Adipose tissue (tissue), 3 donors: ENCODE results near the gene PSMB3. TPM values are rescaled to one million over a fixed set of nuclear protein-coding genes. Genes with fewer than 3 reads are reported as not detected.

Experiments
- polyA plus RNA-seq, 3 donors: library from polyadenylated mRNA; stranded (reverse); fragments of 200-250 nt; gene quantifications; one replicate each; pipeline ENCODE4 v1.2.3, GENCODE V29; 2013
- donor health status: healthy with polysubstance abuse.
- donor health status: Bipolar disorder and iron deficiency.
- donor health status: healthy.

PSMB3 gene
- polyA plus RNA-seq, 3 donors = 76.8 to 190 (median 184) TPM

Other genes with a start within 250 kb of the PSMB3 start
- 1 to 10 TPM; 1.3 to 8.9 (median 3.5) TPM for gene SRCIN1, start 146.8 kb upstream of the PSMB3 start, polyA plus RNA-seq
- 1 to 10 TPM; 1.7 to 2.7 (median 2.2) TPM for gene EPOP, start 77.8 kb upstream of the PSMB3 start, polyA plus RNA-seq
- gene MLLT6, start 47.5 kb upstream of the PSMB3 start, polyA plus RNA-seq = 10 to 100 TPM; 38.6 to 96.0 (median 42.9) TPM
- gene CISD3, start 22.4 kb upstream of the PSMB3 start, polyA plus RNA-seq = 10 to 100 TPM; 44.3 to 57.4 (median 51.1) TPM
- gene PCGF2, start 4.4 kb upstream of the PSMB3 start, polyA plus RNA-seq = 10 to 100 TPM; 10.9 to 61.1 (median 15.8) TPM
- gene PIP4K2B, start 46.8 kb downstream of the PSMB3 start, polyA plus RNA-seq = 10 to 100 TPM; 10.0 to 27.3 (median 18.8) TPM
- gene CWC25, start 72.6 kb downstream of the PSMB3 start, polyA plus RNA-seq = 10 to 100 TPM in 2 of 3 donors, 1 to 10 TPM in 1; 9.6 to 19.8 (median 19.3) TPM
- 1,000 to 10,000 TPM; 1,758 to 5,491 (median 3,544) TPM for gene RPL23, start 101.0 kb downstream of the PSMB3 start, polyA plus RNA-seq
- 10 to 100 TPM; 49.1 to 90.6 (median 67.3) TPM for gene LASP1, start 117.3 kb downstream of the PSMB3 start, polyA plus RNA-seq
- gene FBXO47, start 214.7 kb downstream of the PSMB3 start, polyA plus RNA-seq = under 1 TPM in 1 of 3 donors, not detected in 2; 0.03 TPM